Stimulated activated CD8-positive, alpha-beta memory T cell treated with anti-CD3 and anti-CD28 coated beads, Interleukin-7, amount 100 ng/mL, for 24 hours (primary cell): ENCODE data around the gene MEGF6.

ENCODE experiments used
- DNase-seq: peaks from one replicate; pipeline ENCODE4 v3.0.0-alpha.2; 2020; ENCODE audit warnings: low read depth

The MEGF6 gene

DNA sequence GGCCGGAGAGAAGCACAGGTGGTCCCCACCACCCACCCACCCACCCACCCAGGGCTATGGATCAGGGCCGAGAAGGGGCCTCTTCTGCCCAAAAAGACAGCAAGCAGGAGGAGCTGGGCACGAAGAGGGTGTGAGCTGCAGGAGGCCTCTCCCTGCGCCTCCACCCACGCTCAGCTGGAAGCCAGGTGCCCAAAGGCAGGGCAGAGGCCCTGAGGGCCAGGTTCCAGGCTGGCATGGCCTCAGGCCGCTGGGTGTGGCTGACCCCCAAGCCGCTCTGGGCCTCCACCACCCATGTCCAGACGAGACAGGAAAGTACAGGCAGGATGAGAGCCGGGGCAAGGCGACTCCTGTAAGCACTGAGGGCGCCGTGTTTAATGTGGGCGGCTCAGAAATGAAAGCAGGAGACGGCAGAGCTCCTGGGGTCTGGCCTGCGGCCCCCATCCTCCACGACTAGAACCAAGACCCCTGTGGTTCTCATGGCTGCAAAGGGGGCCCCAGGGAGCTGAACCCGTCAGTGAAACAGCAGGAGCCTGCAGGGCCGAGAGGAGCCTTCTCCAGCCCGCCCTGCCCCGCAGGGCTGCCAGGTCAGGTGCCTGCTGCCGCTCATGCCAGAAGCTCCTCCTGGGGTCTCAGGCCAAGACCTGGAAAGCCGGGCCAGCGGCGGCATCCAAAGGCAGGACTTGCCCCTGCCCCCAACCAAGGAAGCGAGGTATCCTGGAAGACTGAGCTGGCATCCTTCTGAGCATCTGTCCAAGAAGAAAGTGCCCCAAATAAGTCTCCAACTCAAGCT is 56.0 kb downstream of the MEGF6 start:
- DNase-seq = no peak

DNA sequence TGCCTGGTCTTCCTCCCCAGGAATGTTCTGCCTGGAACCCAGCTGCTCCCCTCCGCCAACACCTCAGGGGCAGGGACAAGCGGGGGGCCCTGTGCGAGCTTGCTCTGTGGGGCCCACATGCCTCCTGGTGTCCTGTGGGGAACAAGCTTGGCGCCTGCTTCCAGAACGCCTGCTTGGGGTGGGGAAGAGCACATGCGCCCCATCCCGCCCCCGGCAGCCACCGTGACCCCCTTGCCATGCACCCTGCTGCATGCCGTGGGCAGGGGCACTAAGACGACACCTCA is 57.4 kb downstream of the MEGF6 start:
- DNase-seq = no peak

GRCh38 chr1:3553166-3553939 is 58.0 kb downstream of the MEGF6 start:
- no peak for DNase-seq

DNA sequence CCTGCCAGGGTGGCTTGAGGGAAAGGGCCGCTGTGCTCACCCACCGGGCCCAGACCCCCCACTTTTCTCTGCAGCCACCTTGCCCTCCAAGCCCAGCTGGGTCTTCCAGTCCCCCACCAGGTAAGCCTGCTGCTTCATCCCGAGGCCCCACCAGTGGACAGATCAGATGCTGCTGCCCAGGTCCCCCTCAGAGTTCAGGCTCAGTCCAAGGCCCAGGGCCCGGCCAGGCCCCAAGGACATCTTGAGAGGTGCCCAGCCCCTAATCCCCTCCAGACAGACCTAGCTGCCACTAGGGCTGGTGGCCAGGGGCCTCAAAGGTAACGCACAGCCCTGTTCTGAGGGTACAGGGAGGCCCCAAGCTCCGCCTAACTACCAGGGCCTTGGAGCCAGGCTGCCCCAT is 58.6 kb downstream of the MEGF6 start:
- DNase-seq = no peak

GRCh38 chr1:3552176-3552575 is 59.1 kb downstream of the MEGF6 start:
- DNase-seq = no peak

GRCh38 chr1:3551711-3552110 is 59.6 kb downstream of the MEGF6 start:
- no peak for DNase-seq

DNA sequence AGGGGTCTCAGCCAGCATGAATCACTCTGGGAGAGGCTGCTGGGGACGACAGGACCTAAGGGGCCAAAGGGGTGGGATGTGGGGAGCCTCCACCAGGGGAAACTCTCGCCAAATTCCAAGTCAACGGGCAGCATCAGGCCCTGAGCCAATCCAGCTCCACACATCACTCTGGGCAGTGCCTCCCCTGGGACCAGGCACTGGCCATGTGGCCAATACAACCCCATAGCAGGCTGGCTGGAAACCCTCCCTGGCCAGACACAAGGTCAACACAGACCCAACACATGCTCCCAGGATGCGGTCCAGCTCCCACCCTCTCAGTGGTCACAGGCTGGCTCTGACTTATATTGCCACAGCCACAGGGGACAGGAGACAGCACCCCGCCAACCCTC is 60.0 kb downstream of the MEGF6 start:
- DNase-seq = no peak

GRCh38 chr1:3550511-3551289 is 60.6 kb downstream of the MEGF6 start:
- no peak for DNase-seq

- no peak for DNase-seq
These were observed 62.4 kb downstream of the MEGF6 start for GRCh38 chr1:3548895-3549294.

GRCh38 chr1:3548156-3548893 is 63.0 kb downstream of the MEGF6 start:
- DNase-seq = no peak

GRCh38 chr1:3547055-3548005 is 64.0 kb downstream of the MEGF6 start:
- DNase-seq = no peak

DNA sequence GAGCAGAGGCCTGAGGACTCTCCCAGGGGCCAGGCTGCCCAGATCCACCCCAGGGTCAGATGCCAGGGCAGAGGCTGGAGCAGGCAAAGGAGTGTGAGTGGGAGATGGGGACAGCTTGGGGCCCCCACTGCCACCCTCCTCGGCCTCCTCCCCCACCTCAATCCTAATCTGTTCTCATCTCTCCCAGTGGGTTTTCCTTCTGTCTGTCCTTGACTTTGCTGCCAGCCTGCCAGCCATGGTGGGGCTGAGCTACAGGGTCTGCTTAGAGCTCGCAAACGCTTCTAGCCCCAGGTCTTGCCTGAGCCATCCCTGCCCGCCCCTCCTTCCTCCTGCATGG is 65.3 kb downstream of the MEGF6 start:
- DNase-seq = no peak

DNA sequence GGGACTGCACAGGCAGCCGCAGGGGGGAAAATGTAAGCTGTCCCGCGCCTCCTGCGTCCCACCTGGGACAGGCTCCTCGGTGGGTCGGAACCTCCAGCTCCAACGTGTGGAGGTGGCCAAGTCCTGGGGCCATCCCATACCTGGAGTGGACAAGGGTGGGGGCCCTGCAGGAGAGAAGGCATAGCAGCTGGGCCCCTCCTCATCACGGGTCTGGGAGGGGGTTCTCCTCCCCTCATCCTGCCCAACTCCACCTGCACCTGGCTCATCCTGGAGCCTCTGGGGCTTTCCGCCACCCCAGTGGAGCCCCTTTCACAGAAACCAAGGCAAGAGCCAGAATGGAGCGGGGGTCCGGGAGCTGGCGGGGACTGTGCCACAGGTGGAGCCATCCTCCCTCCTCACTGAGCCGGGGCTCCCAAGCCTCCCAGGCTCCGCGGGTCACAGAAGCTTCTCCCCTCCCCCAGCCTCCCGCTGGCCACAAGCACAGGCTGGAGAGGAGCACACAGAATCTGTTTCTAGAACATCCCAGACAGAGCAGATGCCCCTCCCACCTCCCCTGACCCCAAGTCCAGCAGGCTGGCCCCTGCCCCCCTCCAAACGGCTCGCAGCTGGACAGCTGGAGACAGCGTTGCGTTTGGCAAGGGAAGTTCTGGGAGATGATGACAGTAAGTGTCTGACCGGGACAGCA is 65.8 kb downstream of the MEGF6 start:
- DNase-seq = no peak

DNA sequence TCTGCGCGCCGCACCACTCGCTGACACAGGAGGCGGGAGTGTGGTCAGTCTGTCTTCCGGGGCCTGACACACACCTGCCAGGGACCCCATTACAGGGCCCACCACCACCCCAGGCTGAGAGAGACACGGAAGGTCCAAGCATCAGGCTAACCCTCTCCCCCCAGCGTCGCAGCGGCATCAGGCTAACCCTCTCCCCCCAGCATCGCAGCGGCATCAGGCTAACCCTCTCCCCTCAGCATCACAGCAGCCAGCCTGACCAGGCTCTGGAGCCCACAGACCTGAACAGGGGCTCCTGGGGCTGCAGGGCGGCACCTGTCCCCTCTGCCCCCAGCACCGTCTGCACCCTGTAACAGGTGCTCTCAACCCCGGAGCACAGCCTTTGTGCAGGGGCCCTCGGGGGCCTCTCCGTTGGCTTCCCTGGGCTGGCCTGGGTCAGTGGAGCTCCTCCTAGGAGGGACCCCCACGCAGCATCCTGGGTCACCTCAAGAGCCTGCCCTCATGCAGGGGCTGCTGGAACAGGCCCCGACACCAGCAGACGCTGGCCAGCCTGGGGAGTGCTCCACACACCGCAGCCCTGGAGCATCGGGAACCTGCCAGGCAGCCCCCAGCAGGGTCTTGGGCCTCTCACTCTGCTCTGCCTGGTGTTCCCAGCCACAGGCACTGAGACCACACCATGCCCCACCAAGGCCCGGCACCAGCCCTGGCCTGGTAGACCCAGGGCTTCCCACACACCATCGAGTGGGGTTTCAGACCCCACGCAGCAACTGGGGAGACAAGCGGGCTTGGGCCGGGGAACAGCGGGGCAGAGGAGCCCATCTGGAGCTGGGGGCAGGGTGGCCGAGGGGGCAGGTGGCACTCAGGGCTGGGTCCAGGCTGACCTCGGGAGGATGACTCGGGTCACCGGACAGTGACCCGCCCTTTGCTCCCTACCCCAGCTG is 67.0 kb downstream of the MEGF6 start:
- no peak for DNase-seq

DNA sequence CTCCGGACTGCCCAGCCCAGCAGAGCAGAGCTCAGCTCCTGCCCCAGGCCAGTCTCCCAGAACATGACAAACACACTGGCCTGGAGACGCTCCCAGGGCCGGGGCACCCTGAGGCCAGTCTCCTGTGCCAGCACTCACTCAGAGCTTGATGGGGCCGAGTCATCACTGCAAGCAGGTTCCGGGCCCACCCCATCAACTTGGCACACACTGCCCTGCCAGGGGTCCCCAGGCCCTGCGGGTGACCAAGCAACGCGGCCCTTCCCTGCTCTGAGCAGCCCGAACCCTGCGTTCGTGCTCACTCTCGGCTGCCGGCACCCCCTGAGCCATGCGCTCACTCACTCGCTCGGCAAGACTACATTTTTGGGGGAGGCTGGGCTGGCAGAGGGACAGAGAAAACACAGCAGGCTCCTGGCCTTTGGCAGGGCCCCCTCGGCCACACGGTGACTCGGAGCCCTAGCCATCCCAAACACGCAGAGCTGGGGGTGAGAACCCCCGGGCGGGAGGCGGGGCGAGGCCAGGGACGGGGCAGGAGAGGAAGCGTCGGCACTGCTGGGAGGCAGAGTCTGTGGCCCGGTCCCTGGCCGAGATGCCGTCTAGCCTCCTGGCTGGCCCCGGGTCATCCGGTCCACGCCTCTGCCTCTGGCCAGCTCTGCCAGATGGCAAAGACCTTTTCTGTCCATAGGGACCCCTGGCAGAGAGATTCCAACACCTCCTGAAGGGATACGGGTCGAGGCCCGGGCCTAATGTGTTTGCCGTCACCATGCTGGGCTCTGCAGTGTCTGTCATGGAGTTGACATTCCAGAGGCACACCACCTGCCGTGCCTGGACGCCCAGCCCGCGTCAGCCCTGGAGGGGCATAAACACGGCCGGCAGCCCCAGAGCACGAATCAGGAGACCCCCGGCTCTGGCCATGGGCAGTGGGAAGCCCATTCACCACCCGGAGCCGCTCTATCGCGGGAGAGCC is 68.0 kb downstream of the MEGF6 start:
- no peak for DNase-seq

GRCh38 chr1:3542676-3543075 is 68.6 kb downstream of the MEGF6 start:
- DNase-seq = no peak

GRCh38 chr1:3541936-3542335 is 69.4 kb downstream of the MEGF6 start:
- DNase-seq = no peak

DNA sequence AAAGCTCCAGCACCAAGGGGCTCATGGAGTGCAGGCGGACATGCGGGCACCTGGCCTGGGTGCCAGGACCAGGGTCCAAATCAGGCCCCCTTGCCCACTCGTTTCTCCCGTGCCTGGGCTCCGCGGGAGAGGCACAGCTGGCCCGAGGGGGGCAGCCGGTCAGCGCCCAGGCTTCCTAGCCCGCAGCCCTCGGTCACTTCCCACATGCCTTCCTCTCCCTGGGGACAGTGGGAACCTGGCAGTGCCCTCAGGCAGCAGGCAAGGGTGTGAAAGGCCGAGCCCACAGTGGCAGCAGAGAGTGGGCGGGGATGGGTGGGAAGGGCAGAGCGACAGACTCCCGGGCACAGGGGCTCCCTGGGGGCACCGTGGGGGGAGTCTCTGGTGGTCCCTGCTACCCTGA is 69.8 kb downstream of the MEGF6 start:
- DNase-seq = no peak
